SK-N-MC (cell line): ENCODE results near the gene TAX1BP1.

Source experiments
- EZH2 ChIP-seq: fragments of 200-600 bp; sonication (generic); IDR thresholded peaks from one replicate; pipeline ENCODE4 v1.6.1; 2017; ENCODE audit warnings: antibody characterized with exemption
- FOXP2 ChIP-seq: optimal IDR thresholded peaks from 2 replicates; pipeline ENCODE3; 2011; ENCODE audit warnings: mild to moderate bottlenecking, moderate library complexity; ENCODE audit not compliant: insufficient read depth; ENCODE audit errors: extremely low read length, control extremely low read depth
- POLR2AphosphoS5 ChIP-seq: IDR thresholded peaks from 2 replicates; pipeline ENCODE4 v1.6.1; 2012; ENCODE audit warnings: mild to moderate bottlenecking, low read depth, low read length, borderline replicate concordance

DNA sequence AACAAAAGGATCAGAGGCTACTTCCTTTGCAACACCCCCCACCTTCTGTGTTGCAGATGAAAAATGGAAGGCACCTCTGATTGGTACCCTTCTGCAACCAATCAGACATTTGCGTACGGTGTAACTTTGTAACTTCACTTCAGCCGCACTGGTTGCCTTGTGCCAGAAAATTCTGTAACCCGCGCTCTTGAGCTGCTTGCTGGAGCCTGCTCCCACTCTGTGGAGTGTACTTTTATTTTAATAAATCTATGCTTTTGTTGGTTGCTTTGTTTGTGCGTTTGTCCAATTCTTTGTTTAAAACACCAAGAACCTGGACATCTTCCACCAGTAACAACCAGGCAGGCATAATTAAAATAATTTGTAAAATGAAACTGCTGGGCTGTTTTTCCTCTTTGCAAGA is 31.5 kb upstream of the TAX1BP1 start:
- TF ChIP-seq EZH2 (no peak), POLR2AphosphoS5 (no peak), FOXP2 (no peak)
